HG02938 (cell line): ENCODE data around the gene ABR.
"Not testable (repeated sequence)": the region's sequence is repeated elsewhere in the genome, so short reads cannot be mapped to it uniquely, and the experiment has no call there.

Experiments used
- ATAC-seq: cut with Tn5 transposase; IDR thresholded peaks from one replicate; pipeline ENCODE4 v1.9.1; 2021; ENCODE audit warnings: mild to moderate bottlenecking, moderate library complexity; ENCODE audit not compliant: unreplicated experiment

The ABR gene

GRCh38 chr17:996554-997344 is 183.0 kb downstream of the ABR start, which contains the start of gene TIMM22:
TSS of gene TIMM22 (plus strand) at chr17:997129. CDS start at chr17:997143, 14 bp downstream.
- ATAC-seq: peak; percentile 91

GRCh38 chr17:995324-995723 is 184.5 kb downstream of the ABR start:
- not testable (repeated sequence) for ATAC-seq

- no peak for ATAC-seq
Measured at GRCh38 chr17:992933-993332, 186.8 kb downstream of the ABR start.

- no peak for ATAC-seq
Measured at GRCh38 chr17:988561-988960, 191.2 kb downstream of the ABR start.

GRCh38 chr17:987931-988330 is 191.8 kb downstream of the ABR start:
- no peak for ATAC-seq

- no peak for ATAC-seq
Measured at GRCh38 chr17:986322-986929, 193.4 kb downstream of the ABR start.

- no peak for ATAC-seq
Measured at GRCh38 chr17:983921-984320, 195.9 kb downstream of the ABR start.

GRCh38 chr17:981292-981658 is 198.5 kb downstream of the ABR start:
- ATAC-seq: no peak

GRCh38 chr17:980406-981291 is 199.1 kb downstream of the ABR start:
- no peak for ATAC-seq

- peak; percentile 52 for ATAC-seq
Measured at GRCh38 chr17:979539-980405, 200.0 kb downstream of the ABR start, which contains the start of gene NXN. TSS of gene NXN (minus strand) at chr17:979776.

GRCh38 chr17:979212-979538 is 200.6 kb downstream of the ABR start:
- peak; percentile 38 for ATAC-seq

- no peak for ATAC-seq
Measured at GRCh38 chr17:978103-979093, 201.4 kb downstream of the ABR start.

- no peak for ATAC-seq
Measured at GRCh38 chr17:977166-977565, 202.6 kb downstream of the ABR start.

- no peak for ATAC-seq
Measured at GRCh38 chr17:976312-976711, 203.5 kb downstream of the ABR start.

GRCh38 chr17:975371-975915 is 204.3 kb downstream of the ABR start:
- ATAC-seq: no peak

GRCh38 chr17:974778-975177 is 205.0 kb downstream of the ABR start:
- ATAC-seq: not testable (repeated sequence)

- ATAC-seq: no peak
Measured at GRCh38 chr17:973053-973452, 206.7 kb downstream of the ABR start.

GRCh38 chr17:971861-972260 is 207.9 kb downstream of the ABR start:
- ATAC-seq: not testable (repeated sequence)

GRCh38 chr17:970364-970763 is 209.4 kb downstream of the ABR start:
- no peak for ATAC-seq
